Right ventricle myocardium inferior (tissue), 1 donor: ENCODE results near the gene SEMA4D. TPM values are rescaled to one million over a fixed set of nuclear protein-coding genes. Genes with fewer than 3 reads are reported as not detected.

Experiments used
- ATAC-seq: fragments of 200-7000 bp; cut with Tn5 transposase; one replicate; pipeline ENCODE4 v1.9.1; 2020; ENCODE audit warnings: mild to moderate bottlenecking, moderate library complexity
- DNase-seq: peaks from one replicate; pipeline ENCODE4 v3.0.0; 2021; ENCODE audit errors: missing footprints
- intact Hi-C: fragments of 100-400 bp; cut with DNase I; formaldehyde crosslinking; loops from one replicate; pipeline ENCODE4 v1.11.0; 2022
- total RNA-seq: library from RNA; stranded (reverse); fragmentation: NEBNext Ultra II Directional; extraction: Animal tissue kit (Norgen Biotek cat#: 25700); gene quantifications from one replicate; pipeline ENCODE4 v1.2.1, GENCODE V29; 2021
- donor health status: DM: no; HTN: yes; CAD: no; lungs with severe emphysema.

The SEMA4D gene
- total RNA-seq, 1 donor from 2014 or later: 24.1 TPM

- DNase-seq (no peak), ATAC-seq (no peak)
- intact Hi-C loops: no loop called here
Observed at GRCh38 chr9:89342948-89343347, 155.0 kb downstream of the SEMA4D start.

- no peak for DNase-seq
- intact Hi-C loops: no loop called here
- no peak for ATAC-seq
Observed at GRCh38 chr9:89342213-89342612, 155.7 kb downstream of the SEMA4D start.

GRCh38 chr9:89340332-89340731 is 157.6 kb downstream of the SEMA4D start:
- intact Hi-C loops: no loop called here
- DNase-seq (no peak), ATAC-seq (no peak)

GRCh38 chr9:89339807-89340206 is 158.1 kb downstream of the SEMA4D start:
- DNase-seq (no peak), ATAC-seq (no peak)
- intact Hi-C loops: no loop called here

GRCh38 chr9:89330513-89330912 is 167.4 kb downstream of the SEMA4D start:
- no peak for DNase-seq
- intact Hi-C loops: no loop called here
- no peak for ATAC-seq

- intact Hi-C loops: no loop called here
- DNase-seq (no peak), ATAC-seq (no peak)
Observed at GRCh38 chr9:89329917-89330316, 168.0 kb downstream of the SEMA4D start.

- no peak for ATAC-seq
- intact Hi-C loops: no loop called here
- DNase-seq: no peak
Observed at GRCh38 chr9:89328064-89328463, 169.8 kb downstream of the SEMA4D start.

- intact Hi-C loops: no loop called here
- ATAC-seq: no peak
- no peak for DNase-seq
Observed at GRCh38 chr9:89325733-89326132, 172.2 kb downstream of the SEMA4D start.

GRCh38 chr9:89323390-89323789 is 174.5 kb downstream of the SEMA4D start:
- ATAC-seq (no peak), DNase-seq (no peak)

GRCh38 chr9:89319015-89319905 is 178.7 kb downstream of the SEMA4D start:
- DNase-seq: no peak
- ATAC-seq: no peak
- intact Hi-C loops: loop anchor here (1.0 kb wide), 1 partner anchor 230 kb away; no protein-coding TSS in a partner anchor

More at GRCh38 chr9:89323390-89323789, 174.5 kb downstream of the SEMA4D start:
- intact Hi-C loops: no loop called here

GRCh38 chr9:89318123-89319014 is 179.5 kb downstream of the SEMA4D start, which contains the start of gene SECISBP2:
SECISBP2 (plus strand) TSS chr9:89318500; CDS start chr9:89318577, 77 bp downstream.
- peak; percentile 99 for ATAC-seq
- intact Hi-C loops: loop anchor here (1.0 kb wide), 1 partner anchor 231 kb away; no protein-coding TSS in a partner anchor
- peak; percentile 98 for DNase-seq

GRCh38 chr9:89317282-89317681 is 180.6 kb downstream of the SEMA4D start:
- ATAC-seq: no peak
- no peak for DNase-seq
- intact Hi-C loops: no loop called here

- ATAC-seq: no peak
- intact Hi-C loops: no loop called here
- no peak for DNase-seq
Observed at GRCh38 chr9:89315482-89315881, 182.4 kb downstream of the SEMA4D start.

GRCh38 chr9:89314955-89315354 is 183.0 kb downstream of the SEMA4D start:
- ATAC-seq (no peak), DNase-seq (no peak)
- intact Hi-C loops: no loop called here

GRCh38 chr9:89313842-89314241 is 184.1 kb downstream of the SEMA4D start:
- DNase-seq (no peak), ATAC-seq (no peak)
- intact Hi-C loops: no loop called here

- DNase-seq (no peak), ATAC-seq (no peak)
- intact Hi-C loops: no loop called here
Observed at GRCh38 chr9:89312222-89312571, 185.7 kb downstream of the SEMA4D start.

GRCh38 chr9:89311346-89312221 is 186.3 kb downstream of the SEMA4D start:
- intact Hi-C loops: no loop called here
- no peak for DNase-seq
- peak; percentile 0 for ATAC-seq
